Retinal pigment epithelial cell (primary cell): ENCODE measurements around the gene SLC6A15.

Source experiments
- DNase-seq: peaks from one replicate; pipeline ENCODE4 v3.0.0-alpha.2; 2010; ENCODE audit warnings: low read depth
- H3K4me3 ChIP-seq: 2 replicates; pipeline ENCODE4 v1.5.1; 2011; ENCODE audit warnings: mild to moderate bottlenecking, low read length, control low read depth, moderate library complexity
- TF ChIP-seq, protein P1 (sequence below): conservative IDR thresholded peaks from 2 replicates; pipeline ENCODE4 v1.5.1; 2011; ENCODE audit warnings: low read depth, low read length, control low read depth, inconsistent platforms

The SLC6A15 gene

DNA sequence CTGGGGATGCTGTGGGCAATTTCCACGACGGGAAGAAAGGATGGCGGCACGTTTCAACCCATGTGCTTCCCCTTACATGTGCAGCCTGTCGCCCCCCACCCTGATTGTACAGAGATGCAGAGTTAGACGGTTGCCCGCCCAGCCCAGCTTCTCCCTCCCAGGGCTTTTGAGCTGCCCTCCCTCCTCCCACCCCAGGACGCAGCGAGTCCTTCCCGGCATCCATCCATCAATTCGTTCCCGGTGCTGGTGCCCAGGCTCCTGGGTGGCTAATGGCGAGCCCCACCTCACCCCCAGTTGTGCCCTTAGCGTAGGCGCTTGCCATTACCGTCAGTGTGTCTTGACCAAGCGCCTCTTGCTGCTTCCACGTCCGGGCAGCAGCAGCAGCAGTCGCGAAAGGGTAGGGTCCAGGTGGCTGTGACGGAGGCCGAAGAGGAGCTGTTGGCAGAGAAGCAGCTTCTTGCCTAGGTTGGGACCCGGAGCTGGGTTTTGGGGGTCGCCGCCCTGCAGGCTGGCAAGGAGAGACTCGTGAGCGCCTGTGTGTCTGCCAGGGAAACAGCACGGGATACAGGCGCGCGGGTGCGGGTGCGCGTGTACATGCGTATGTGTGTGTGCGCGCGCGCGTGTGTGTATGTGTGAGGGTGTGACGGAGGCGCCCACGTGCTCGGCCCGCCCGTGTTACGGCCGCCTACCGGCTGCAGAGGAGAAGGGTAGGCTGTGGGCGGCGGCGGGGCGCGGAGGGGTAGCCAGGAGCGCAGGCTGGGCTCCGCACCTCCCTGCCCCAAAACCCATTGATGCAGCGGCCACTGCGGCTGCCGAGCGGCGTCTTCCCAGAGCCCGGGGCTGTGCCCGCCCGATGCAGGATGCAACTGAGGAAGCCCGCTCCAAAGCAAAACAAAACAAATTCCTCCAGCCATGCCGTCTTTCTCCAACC, at the start of gene SLC6A15:
Gene SLC6A15 (minus strand): TSS at position 602 of the 931 bp plus-strand sequence. CDS start 20,679 bp downstream, outside the sequence.
- TF ChIP-seq, protein P1, sequence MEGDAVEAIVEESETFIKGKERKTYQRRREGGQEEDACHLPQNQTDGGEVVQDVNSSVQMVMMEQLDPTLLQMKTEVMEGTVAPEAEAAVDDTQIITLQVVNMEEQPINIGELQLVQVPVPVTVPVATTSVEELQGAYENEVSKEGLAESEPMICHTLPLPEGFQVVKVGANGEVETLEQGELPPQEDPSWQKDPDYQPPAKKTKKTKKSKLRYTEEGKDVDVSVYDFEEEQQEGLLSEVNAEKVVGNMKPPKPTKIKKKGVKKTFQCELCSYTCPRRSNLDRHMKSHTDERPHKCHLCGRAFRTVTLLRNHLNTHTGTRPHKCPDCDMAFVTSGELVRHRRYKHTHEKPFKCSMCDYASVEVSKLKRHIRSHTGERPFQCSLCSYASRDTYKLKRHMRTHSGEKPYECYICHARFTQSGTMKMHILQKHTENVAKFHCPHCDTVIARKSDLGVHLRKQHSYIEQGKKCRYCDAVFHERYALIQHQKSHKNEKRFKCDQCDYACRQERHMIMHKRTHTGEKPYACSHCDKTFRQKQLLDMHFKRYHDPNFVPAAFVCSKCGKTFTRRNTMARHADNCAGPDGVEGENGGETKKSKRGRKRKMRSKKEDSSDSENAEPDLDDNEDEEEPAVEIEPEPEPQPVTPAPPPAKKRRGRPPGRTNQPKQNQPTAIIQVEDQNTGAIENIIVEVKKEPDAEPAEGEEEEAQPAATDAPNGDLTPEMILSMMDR: peak; percentile 60
- peak within 1 kb of the TSS; percentile 90 for H3K4me3 ChIP-seq
- DNase-seq: peak; percentile 72

DNA sequence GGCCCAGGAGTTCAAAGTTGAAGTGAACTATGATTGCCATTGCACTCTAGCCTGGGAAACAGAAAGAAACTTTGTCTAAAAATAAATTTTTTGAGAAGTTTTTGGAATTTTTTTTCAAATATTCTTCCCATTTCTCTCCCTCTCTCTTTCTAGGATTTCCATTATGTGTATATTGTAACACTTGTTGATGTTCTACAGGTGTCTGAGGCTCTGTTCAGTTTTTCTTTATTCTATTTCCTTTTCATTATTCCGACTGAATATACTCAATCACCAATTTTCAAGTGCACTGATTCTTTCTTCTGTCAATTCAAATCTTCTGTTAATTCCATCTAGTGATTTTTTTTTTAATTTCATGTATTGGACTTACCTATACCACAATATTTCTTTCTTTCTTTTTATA, 48.3 kb upstream of the SLC6A15 start:
- DNase-seq: no peak
- TF ChIP-seq, protein P1: no peak

DNA sequence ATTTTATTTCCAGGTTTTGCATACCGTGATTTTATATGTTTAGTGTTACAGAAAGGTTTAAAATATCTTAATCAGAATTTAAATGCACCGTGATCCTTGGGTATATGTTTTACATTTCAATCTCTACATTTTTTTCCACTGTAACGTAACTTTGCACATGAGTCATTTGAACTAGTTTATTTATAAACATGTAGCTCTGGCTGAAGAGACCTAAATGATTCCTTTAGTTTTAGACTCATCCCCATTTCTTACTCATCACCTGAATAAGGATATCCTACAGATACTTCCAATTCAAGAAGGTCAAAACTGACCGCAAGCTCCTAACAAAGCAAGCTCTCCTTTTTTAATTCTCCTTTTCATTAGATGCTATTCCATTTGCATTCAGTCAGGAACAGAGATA, 42.7 kb upstream of the SLC6A15 start:
- TF ChIP-seq, protein P1: no peak
- DNase-seq: no peak
- H3K4me3 ChIP-seq: no peak overlapping the region

More for the DNA sequence above, 48.3 kb upstream of the SLC6A15 start:
- H3K4me3 ChIP-seq: no peak overlapping the region

DNA sequence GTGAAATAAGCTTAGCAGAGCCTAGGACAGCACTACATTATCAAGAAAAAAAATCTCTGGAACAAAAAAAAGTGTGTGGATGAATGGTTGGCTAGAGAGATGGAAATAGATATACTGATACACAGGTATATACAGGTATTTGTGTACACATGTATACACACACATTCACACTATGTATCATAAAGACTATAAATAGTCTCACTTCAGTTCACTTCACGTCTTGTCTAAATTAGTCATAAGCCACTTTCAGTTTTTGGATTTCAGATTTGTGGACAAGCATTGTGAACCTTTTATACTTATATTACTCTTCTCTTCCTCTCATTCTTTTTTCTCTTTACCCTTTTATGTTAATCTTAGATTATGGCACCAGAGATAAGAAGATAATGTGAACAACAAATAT, 41.8 kb upstream of the SLC6A15 start:
- H3K4me3 ChIP-seq: no peak overlapping the region
- DNase-seq: no peak
- TF ChIP-seq, protein P1: no peak

DNA sequence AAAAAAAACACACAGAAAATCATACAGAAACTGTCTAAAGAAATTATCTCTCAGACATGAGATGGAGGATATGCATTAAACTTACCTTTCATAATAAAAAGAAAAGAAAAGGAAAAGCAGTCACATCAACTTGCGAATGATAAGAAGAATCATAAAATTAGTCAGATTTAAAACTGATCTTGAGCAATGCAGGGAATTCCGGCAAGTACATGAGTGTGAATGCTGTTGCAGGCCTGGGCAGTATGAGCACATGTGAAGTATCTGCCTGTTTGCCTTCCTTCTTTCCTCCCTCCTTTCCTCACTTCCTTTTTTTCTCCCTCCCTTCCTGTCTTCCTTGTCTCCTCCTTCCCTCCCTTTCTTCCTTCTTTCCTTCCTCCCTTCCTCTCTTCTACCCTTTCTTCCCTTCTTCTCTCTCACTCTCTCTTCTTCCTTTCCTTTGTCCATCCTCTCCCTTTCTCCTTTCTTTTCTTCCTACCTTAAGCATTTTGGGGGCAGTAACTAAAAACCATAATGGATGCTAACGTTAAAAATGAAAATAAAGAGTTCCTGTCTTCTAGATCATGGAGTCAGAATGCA, 38.5 kb upstream of the SLC6A15 start:
- H3K4me3 ChIP-seq: no peak overlapping the region
- TF ChIP-seq, protein P1: no peak
- DNase-seq: no peak

DNA sequence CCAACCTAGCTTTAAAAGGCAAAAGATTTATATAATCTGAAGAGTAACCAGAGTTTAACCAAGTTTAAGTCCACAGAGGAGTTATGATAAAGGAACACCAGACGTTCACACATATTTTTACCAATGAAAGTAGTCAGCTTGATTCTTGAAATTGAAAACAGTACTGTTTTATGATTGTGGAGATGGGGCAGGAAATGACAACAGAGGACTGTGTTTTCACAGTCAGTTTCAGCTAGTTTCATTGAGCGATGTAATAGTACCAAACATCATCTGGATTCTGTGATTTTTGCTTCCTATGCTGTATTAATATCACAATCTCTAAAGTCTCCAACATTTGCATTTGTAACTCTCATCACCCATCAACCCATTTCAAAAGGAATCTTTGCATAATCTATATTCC, 34.2 kb upstream of the SLC6A15 start:
- TF ChIP-seq, protein P1: no peak
- no peak overlapping the region for H3K4me3 ChIP-seq
- no peak for DNase-seq
